Measurements from ENCODE around the gene ARMC6.
"Not testable (repeated sequence)": the region's sequence is repeated elsewhere in the genome, so short reads cannot be mapped to it uniquely, and the experiment has no call there.

ARMC6 gene

GRCh38 chr19:19023376-19023775, 10.0 kb upstream of the ARMC6 start:
- DNase-seq (ENCODE audit: low spot score) = not testable (repeated sequence)

GRCh38 chr19:19025861-19026260, 7.5 kb upstream of the ARMC6 start:
- no peak for DNase-seq (ENCODE audit: low spot score)

- DNase-seq (ENCODE audit: low spot score) = no peak
Measured at GRCh38 chr19:19026299-19026971, 7.0 kb upstream of the ARMC6 start.

- DNase-seq (ENCODE audit: low spot score) = no peak
Measured at GRCh38 chr19:19027228-19027627, 6.2 kb upstream of the ARMC6 start.

- no peak for DNase-seq (ENCODE audit: low spot score)
Measured at GRCh38 chr19:19028526-19028925, 4.9 kb upstream of the ARMC6 start.

GRCh38 chr19:19031891-19032290, 1.5 kb upstream of the ARMC6 start:
- DNase-seq (ENCODE audit: low spot score) = no peak

- DNase-seq (ENCODE audit: low spot score) = peak; percentile 83
Measured at GRCh38 chr19:19032420-19033175, 805 bp upstream of the ARMC6 start.

GRCh38 chr19:19033176-19033425, 302 bp upstream of the ARMC6 start:
- no peak for DNase-seq (ENCODE audit: low spot score)

- DNase-seq (ENCODE audit: low spot score) = peak; percentile 89
Measured at GRCh38 chr19:19034204-19034624, 811 bp downstream of the ARMC6 start.

GRCh38 chr19:19039901-19040300, 6.5 kb downstream of the ARMC6 start:
- DNase-seq (ENCODE audit: low spot score) = no peak

GRCh38 chr19:19040417-19040816, 7.0 kb downstream of the ARMC6 start:
- no peak for DNase-seq (ENCODE audit: low spot score)

- no peak for DNase-seq (ENCODE audit: low spot score)
Measured at GRCh38 chr19:19042732-19043280, 9.4 kb downstream of the ARMC6 start.

GRCh38 chr19:19043481-19043880, 10.1 kb downstream of the ARMC6 start:
- DNase-seq (ENCODE audit: low spot score) = no peak

GRCh38 chr19:19043881-19044280, 10.5 kb downstream of the ARMC6 start:
- DNase-seq (ENCODE audit: low spot score) = no peak

- DNase-seq (ENCODE audit: low spot score) = no peak
Measured at GRCh38 chr19:19049406-19049805, 16.0 kb downstream of the ARMC6 start.

GRCh38 chr19:19050104-19050503, 16.7 kb downstream of the ARMC6 start:
- DNase-seq (ENCODE audit: low spot score) = no peak

- DNase-seq (ENCODE audit: low spot score) = no peak
Measured at GRCh38 chr19:19050731-19051130, 17.3 kb downstream of the ARMC6 start.

- no peak for DNase-seq (ENCODE audit: low spot score)
Measured at GRCh38 chr19:19051478-19052213, 18.2 kb downstream of the ARMC6 start.

- DNase-seq (ENCODE audit: low spot score) = no peak
Measured at GRCh38 chr19:19052921-19053320, 19.5 kb downstream of the ARMC6 start.

GRCh38 chr19:19053508-19054314, 20.3 kb downstream of the ARMC6 start:
- peak; percentile 13 for DNase-seq (ENCODE audit: low spot score)

GRCh38 chr19:19054315-19054938, 21.0 kb downstream of the ARMC6 start:
- no peak for DNase-seq (ENCODE audit: low spot score)

Measured in COLO829 (cell line).